Stimulated activated naive CD4-positive, alpha-beta T cell (primary cell): ENCODE data around the gene ACSF3.

Experiments used
- DNase-seq, 6 experiments: peaks; one replicate each; lab custom pipeline; 2025; lab: John Stamatoyannopoulos, UW

ACSF3 gene

DNA sequence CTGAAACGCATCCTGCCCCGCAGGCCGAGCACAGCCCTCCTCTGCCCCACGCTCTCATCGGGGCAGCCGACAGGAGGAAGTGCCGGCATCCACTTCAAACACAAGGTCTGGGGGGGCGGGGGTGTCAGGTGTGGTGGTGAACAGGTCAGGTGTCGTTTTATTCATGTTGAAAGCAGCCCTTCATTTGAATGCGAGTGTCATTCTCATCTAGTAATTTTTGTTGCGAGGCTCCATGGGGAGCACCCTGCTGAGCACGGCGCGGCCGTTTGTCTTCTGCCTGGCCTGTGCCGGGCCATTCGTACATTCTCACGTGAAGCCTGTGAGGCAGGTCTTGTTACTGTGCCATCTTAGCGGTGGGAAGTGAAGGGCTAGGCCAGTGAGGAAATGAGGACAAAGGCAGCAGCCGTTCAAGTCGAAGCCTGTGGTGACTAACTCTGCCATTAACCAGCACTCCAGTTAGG is 1.9 kb downstream of the ACSF3 start:
- DNase-seq: no peak

DNA sequence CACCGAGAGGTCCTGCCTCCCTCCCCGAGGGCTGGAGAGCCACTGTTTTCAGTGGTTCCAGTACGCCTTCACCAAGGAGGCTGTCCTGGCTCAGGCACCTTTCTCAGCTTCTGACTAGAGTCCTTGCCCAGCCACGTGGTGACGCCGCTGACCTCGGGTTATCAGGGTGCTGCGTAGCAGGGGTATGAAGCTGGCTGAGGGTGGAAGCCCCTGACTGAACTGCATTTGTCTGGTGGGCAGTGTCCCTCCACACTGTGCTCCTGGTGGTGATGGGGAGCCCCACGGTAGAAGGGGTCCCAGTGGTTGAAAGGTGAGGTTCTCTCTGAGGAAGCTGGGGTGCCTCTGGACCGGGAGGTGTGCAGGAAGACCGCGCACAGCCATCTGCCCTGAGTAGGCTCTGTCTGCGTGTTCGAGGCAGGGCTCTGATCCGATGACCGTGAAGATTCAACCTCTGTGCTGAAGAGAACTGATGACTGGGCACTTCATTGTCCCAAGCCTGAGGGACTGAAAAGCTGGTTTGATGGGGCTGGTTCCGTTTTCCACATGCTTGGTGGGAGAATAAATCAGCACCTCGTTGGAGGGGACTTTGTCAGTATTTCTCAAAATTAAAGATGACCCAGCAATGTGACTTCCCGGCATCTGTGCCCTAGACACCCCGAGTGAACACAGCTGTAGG is 2.5 kb downstream of the ACSF3 start:
- no peak for DNase-seq

DNA sequence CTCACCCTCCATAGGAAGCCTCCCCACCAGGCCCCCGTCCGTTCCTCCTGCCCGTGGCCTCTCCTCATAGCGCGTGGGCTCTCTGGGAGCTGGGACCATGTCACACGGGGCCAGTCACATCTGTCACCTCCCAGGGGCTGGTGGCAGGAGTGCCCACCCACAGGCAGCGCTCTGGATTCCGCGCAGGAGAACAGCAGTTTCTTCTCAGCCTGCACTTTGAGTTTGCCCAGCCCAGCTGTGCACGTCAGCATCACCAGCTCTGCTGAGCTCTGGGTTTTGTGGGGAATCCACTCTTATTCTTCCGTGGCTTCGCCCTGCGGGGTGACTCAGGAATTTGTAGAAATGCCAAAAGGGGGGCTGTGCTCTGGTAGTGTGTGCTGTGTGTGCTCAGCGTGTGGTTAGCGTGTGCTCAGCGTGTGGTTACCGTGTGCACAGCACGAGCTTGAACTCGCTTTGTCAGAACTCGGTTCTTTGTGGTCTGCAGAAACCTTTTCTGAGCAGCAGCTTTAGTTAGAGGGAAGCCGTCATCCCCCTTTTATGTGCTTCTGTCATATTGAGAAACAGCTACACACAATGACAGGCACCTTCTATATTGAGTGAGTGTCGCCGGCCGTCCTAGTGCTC is 3.2 kb downstream of the ACSF3 start:
- peak; percentile 51 to 86 (median 78) for DNase-seq

DNA sequence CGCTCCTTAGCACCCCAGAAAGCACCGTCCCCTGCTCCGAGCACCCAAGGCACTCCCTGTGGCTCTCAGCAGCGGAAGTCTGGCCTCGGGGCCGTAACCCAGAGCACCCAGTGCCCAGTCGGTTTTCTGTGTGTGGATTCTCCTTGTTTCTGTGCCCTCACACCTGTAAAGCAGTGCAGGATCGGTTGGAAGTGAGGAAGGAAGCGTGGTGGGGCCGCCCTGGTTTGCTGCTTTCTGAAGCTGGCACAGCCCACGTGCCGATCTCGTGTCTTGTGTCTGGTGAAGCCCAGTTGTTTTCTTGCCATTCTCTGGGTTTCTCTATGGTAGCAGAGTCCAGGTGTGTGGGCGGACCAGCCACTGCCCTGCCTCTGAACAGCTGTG is 3.7 kb downstream of the ACSF3 start:
- DNase-seq: peak in 1 of 6 experiments; percentile 74

DNA sequence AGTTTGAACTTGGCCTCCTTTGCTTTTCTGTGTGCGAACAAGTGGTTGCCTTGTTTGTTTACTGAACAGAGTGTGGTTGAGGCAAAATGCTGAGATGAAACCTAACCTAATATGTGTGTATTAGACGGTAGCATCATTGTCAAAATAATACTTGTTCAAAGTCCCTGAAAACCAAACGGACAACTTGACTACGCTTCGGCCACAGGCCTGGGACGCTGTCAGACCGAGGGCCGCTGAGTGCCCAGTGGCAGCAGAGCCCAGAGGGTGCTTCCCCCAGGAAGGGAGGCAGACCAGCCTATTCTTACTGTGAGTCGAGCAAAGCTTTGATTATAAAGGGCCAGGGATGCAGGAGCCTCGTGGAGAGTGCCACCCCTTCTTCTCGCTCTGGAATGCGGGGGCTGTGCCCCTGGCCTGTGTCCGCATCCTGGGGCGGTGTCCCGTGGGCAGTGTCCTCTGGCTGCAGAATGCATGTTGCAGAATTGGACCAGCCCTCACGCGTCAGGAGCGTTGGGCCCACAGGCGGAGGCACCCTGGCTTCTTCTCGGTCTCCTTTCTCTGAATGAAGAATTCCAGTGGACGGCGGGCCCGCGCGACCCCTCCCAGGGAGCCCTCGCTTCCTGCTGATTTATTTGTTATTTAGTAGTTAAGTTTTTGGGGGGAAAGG is 5.2 kb downstream of the ACSF3 start:
- no peak for DNase-seq

DNA sequence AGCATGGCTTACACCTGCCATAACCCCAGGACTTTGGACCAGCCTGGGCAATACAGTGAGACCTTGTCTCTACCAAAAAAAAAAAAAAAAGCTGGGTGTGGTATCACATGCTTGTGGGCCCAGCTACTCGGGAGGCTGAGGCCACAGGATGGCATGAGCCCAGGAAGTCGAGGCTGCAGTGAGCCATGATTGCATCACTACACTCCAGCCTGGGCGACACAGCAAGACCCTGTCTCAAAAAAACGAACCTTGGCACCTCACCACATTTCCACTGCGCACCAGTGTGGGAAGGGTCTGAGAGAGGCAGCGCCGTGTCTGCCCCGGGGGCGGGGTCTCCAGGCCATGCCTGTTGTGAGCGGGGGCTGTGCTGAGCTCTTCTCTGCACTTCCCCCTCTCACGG is 6.3 kb downstream of the ACSF3 start:
- no peak for DNase-seq

DNA sequence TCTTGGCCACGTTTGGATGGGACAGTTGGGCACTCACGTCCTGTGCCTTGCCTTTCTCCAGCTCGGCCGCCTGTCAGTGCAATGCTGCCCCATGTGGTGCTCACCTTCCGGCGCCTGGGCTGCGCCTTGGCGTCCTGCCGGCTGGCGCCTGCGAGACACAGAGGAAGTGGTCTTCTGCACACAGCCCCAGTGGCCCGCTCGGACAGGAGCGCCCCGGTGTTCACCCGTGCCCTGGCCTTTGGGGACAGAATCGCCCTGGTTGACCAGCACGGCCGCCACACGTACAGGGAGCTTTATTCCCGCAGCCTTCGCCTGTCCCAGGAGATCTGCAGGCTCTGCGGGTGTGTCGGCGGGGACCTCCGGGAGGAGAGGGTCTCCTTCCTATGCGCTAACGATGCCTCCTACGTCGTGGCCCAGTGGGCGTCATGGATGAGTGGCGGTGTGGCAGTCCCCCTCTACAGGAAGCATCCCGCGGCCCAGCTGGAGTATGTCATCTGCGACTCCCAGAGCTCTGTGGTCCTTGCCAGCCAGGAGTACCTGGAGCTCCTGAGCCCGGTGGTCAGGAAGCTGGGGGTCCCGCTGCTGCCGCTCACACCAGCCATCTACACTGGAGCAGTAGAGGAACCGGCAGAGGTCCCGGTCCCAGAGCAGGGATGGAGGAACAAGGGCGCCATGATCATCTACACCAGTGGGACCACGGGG is 7.1 kb downstream of the ACSF3 start:
- DNase-seq: no peak

DNA sequence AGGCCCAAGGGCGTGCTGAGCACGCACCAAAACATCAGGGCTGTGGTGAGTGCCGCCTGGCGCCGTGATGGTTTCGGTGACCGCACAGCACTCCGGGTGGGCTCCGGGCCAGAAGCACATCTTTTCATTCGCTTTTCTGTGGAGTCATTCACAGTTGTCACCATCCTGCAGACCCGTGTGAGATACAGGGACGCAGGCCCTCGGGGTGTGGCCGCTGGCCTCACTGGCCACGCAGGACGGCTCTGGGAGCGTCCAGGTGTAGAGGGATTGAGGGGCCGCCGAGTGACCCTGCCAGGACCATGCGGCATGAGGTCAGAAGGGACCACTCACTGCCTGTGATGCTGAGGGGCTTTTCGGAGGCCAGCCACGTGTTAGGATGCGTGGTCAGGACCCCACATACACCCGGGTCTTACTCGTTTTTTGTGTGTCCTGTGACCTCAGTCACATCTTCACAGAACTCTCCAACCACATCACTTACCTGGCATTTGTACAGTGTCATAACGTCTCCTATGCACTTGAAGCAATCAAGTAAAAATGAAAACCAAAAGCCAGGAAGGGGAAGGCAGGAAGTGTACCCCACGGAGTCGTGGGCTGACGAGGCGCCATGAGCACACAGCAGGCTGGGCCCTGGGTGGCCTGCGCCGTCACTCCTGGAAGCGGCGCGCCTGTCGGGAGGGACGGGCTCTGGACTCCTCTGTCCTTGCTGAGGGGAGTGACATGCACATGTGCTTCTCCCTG is 7.8 kb downstream of the ACSF3 start:
- peak in 2 of 6 experiments; percentile 22 to 34 for DNase-seq

DNA sequence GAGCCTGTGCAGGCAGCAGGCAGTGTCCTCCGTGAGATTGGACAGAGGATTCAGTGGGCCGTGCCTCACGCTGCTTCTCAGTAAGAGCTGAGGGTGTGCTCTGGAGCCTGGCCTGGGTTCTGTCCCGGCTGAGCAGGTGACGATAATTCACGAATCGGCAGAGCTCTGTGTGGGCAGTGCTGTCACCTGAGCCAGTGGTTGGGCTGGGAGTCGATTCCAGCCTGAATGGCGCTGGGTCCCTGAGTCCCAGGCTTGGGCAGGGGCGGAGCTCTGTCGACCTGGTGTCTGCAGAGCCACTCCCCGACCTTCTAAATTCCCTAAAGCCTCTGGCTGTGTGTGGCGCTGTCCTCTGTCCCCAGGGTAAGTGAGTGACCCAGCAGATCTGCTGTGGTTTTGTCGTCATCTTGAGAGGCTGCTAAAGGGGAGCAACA is 8.4 kb downstream of the ACSF3 start:
- DNase-seq: no peak

DNA sequence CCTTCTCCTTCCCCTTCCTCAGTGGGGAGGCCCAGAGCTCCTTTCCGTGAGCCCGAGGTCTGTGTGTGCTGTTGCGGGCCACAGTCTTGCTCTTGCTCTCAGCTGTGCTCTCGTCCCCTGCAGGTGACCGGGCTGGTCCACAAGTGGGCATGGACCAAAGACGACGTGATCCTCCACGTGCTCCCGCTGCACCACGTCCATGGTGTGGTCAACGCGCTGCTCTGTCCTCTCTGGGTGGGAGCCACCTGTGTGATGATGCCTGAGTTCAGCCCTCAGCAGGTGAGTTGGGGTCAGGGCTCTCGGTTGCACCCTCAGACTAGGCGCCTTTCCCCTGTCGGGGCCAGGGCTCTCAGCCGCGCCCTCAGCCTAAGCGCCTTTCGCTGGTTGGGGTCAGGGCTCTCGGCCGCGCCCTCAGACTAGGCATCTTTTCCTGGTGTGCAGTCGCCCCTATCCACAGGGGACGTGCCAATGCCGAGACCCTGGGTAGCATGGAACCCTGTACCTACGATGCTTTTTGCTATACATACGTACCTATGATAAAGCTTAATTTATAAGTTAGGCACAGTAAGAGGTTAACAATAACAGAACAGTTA is 8.9 kb downstream of the ACSF3 start:
- DNase-seq: no peak

DNA sequence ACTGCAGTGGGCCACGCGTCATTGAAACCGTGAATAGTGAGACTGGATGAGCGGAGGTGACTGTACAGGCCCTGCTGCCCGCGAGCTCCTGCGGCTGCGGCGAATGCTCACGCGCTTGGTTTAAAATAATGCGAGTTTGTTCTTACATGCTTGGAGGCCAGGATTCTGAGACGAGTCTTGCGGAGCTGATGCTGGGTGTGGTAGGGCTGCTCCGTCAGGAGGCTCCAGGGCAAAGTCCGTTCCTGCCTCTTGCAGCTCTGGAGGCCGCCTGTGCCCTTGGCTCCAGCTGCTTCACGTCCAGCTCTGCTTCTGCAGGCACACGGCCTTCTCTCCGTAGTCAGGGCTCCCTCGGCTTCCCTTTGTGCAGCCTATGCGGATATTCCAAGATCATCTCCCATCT is 9.5 kb downstream of the ACSF3 start:
- DNase-seq: no peak

DNA sequence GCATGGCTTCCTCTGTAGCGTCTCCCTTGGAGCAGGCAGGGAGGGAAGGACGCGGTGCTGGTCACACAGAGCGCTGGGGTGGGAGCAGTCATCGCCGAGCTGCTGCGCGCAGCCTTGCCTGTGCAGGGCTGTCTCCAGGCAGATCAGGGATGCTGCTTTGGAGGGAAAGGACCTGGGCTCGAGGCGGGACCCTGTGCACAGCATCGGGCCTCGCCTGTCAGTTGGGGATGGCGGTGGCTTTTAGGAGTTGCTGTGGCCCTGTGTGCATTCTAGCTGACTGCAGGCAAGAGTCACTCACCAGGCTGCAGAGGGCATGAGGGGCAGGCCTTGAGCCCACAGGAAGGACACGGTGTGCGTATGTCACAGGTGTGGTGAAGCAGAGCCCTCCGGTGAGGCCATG is 10.1 kb downstream of the ACSF3 start:
- DNase-seq: no peak

DNA sequence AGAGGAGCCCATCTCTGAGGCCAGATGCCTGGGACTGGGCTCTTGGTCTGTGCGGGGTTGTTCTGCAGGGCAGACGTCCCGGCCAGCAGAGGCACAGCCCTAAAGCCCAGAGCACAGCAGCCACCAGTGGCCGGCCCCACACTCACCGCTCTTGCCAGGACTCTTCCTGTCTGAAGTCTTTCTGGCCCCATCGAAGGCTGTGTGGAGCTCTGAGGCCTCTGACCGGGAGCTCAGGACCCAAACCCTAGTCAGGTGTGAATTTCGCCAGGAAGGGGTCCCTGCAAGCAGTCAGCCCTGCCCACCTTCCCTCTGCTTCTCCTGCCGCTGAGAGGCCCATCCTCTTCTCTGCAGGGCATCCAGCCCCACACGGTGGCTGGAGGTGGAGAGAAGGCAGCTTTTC is 10.7 kb downstream of the ACSF3 start:
- DNase-seq: no peak

DNA sequence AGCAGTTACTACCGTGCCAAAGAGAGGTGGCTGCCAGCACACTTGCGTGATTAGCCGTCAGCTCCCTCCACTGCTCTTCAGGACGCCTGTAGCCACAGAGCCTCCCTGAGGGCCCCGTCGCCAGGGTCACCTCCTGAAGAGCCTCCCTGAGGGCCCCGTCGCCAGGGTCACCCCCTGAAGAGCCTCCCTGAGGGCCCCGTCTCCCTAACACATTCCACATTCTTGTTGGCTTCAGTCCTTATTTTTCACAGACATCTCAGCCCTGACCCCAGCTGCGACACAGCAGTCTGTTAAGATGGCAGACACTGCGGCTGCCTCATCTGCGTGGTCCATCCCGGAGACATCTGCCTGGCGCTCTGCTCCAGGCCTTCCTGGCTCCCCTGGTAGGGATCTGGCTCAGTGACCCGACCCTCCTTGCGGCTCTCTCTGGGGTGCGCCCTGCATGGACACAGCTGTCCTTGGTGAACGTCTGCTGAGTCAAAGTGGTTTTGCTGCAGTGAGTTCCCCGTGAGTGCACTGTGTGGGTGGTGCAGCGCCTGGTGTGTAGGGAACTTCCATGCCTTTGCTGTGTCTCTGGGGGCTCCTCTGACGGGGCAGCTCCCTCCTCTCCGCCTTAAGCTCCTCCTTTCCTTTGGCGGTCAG is 11.4 kb downstream of the ACSF3 start:
- no peak for DNase-seq

DNA sequence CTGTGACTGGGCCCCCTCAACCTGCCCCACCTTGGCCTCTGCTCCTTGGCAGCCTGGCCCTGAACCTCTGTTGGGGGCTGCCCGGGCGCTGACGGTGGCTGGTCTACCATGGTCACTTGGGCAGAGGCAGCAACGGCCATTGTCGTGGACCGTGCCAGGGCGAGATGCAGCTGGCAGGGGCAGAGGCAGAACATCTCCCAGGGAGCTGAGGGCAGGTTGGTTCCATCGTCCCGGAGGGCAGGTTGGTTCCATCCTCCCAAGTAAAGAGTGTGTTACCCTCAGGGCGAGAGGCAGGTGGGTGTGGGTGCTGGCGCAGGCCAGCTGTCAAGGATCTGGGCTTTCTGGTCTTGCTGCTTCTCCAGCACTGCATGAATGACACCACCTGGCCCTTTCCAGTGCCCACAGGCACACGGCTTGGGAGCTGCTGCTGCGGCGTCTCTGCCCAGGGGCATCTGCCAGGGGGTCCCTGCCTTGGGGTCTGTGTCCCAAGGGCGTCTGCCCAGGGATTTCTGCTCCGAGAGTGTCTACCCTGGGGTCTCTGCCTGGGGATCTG is 12.0 kb downstream of the ACSF3 start:
- no peak for DNase-seq

DNA sequence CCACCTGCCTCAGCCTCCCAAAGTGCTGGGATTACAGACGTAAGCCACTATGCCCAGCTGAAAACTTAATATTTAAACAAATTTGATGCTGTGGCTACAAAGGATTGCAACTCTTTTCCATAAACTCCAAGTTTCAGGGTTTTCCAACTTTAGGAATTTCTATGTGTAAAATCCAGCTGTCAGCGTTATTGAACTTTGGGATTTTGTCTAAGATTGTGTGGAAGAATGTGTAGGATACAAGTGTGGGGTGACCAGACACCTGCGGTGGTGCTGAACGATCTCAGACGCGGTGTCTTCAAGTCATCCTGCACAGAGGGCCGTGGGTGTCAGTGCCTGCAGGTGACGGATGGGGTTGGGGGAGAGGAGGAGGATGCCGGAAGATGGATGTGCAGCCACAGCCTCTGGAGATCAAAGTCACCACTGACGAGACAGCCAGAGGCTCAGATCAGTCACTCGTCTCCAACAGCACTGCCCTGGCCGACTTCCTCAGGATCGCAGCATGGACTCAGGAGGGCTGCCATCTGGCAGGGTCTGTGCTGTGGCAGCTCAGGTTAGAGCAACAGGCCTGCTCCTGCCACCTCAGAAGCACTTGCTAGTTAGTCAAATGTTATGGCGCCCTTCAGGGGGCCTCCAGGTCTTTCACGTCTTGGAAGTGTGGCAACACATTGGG is 13.0 kb downstream of the ACSF3 start:
- DNase-seq: no peak

DNA sequence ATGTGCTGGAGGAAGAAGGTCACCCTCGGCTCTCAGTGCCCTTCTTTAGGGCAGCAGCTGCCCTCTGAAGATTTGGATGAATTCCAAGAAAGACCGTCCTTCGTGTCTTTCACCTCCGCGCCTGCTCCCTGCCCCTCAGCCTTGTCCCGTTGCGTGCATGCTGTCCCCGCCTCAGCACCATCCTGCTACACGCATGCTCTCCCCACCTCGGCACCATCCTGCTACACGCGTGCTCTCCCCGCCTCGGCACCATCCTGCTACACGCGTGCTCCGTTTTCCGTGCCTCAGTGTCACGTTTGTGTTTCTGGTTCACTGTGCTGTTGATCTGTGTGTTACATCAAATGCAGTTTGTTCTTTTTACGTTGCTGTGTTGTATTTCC is 13.5 kb downstream of the ACSF3 start:
- DNase-seq: no peak

DNA sequence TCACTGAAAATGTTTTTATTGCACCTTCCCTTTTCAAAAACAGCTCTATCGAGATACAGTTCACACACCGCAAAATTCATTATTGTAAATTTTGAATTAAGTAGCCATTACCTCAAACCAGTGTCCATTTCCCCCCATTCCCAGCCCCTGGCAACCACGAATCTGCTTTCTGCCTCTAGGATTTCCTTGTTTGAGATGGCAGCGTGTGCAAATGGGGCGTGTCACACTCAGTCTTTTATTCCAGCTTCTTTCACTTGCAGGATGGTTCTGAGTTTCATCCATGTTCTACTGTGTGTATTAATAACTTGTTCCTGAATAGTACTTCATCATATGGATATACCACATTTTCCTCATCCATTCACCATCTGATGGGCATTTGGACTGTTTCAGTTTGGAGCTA is 14.8 kb downstream of the ACSF3 start:
- no peak for DNase-seq

DNA sequence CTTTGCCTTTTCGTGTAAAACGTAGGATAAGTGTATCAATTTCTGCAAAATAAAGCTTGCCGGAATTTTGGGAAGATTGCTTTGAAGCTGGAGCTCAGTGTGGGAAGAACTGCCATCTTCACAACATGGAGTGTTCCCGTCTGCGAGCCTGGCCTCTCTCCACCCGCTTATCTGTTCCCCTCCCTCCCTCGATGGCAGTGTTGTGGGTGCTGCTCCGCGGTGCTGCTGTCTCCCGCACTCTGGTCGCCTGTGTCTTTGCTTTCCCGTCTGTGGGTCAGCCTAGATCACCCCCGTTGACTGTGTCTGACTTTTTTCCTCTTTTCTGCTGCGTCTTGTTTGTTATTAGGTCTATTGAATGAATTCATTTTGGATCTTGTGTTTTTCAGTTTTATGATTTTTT is 17.0 kb downstream of the ACSF3 start:
- DNase-seq: no peak

DNA sequence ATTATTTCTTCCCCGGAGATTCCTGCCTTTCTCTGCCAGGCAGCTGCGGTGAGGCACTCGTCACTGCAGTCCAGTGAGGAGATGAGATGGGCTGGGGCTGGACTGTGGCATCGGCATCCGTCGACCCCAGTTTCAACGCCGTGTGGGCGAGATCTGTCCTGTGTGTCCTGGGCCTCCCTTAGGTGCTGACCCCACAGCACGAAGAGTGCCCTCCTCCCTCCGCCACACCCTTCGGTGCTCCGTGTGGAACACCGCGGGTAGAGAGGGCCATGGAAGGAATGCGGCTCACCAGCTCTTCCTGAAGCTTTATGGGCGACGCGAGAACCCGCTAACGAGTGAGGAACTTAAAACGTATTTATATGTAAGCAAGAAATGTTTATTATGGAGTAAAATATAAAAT is 17.6 kb downstream of the ACSF3 start:
- no peak for DNase-seq
